Activated T-cell treated with anti-CD3 and anti-CD28 coated beads for 4 hours (primary cell): Measurements from ENCODE around the gene CHKA.

ENCODE experiments used
- DNase-seq: peaks from one replicate; pipeline ENCODE4 v3.0.0-alpha.2; 2020

CHKA gene

DNA sequence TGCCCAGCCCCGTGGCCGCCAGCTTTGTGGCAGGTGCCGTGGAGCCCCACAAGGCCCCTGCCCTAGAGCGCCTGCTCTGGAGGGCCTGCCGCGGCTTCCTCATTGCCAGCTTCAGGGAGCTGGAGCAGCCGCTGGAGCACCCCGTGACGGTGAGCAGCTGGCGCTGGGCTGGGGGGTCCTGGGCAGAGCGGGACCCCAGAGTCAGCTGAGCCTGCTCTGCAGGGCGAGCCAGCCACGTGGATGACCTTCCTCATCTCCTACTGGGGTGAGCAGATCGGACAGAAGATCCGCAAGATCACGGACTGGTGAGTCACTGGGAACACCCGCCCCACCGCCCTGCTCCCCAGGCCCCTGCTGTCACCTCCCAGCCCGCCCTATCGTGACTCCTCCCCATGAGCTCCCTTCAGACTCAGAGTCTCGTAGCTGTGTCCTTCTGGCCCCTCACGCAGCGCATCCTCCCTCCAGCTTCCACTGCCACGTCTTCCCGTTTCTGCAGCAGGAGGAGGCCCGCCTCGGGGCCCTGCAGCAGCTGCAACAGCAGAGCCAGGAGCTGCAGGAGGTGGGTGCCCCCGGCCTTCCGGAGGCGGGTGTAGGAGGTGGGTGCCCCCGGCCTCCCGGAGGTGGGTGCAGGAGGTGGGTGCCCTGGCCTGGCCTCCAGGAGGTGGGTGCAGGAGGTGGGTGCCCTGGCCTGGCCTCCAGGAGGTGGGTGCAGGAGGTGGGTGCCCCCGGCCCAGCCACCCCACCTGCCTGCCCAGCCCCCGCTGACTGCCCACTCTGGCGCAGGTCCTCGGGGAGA, 77.6 kb downstream of the CHKA start:
- DNase-seq = no peak

DNA sequence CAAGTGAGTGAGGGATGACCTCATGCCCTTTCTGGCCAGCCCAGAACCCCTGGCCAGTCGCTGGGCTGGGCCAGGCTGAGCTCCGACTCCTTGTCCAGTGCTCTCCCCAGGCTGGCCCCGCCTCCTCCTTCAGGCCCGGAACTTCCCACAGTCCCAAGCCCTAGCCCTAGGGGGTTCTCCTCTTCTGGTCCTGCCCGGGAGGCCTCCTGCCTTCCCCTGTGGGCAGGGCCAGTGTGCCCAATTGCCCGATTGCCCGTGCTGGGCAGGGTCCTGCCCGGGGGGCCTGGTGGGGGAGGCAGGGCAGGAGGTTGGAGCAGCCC, 78.2 kb downstream of the CHKA start:
- no peak for DNase-seq

DNA sequence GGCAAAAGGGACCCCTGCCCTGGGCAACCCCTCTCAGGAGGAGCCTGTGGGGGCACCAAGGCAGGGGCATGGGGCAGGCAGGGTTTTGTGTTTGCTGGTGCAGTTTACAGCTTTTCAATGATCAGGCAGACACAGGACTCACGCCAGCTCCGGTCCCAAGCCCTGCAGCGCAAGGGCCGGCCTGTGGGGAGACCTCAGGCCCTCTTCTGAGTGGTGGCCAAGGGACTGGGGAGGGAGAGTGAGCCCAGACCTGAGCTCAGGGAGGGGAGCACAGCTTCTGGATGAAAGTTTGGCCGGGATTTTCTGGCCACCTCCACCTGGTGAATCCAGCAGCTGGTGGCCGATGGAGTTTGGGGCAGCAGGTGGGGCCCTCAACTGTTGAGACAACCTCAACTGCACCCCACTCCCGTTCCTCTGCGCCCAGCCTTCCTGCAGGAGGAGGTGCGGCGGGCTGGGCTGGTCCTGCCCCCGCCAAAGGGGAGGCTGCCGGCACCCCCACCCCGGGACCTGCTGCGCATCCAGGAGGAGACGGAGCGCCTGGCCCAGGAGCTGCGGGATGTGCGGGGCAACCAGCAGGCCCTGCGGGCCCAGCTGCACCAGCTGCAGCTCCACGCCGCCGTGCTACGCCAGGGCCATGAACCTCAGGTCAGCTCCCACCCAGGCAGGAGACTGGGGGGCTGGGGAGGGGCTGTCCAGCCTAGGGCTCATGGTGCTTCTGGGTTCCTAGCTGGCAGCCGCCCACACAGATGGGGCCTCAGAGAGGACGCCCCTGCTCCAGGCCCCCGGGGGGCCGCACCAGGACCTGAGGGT, 78.8 kb downstream of the CHKA start:
- DNase-seq = no peak

DNA sequence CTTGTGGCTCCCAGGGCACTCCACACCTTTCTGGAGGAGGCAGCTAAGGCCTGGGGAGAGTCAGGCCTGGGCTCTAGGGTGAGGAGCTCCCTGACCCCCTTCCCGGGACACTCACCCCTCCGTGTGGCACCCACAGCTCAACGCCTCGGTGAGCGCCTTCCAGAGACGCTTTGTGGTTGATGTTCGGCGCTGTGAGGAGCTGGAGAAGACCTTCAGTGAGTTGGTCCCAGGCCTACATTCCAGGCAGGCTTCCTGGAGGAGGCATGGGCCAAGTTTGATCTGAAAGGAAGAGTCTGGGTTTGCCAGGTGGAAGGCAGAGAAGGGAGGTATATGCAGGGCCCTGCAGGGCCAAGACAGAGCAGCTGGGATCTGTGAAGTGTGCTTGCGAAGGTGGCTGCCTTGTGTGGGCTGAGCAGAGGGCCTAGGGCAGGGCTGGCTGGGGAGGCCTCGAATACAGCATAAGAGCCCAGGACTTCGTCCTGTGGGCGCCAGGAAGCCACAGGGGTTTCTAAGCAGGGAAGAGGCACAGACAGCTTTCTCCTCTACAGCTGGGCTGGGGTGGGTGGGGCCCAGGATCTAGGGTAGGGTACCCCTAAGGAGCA, 79.5 kb downstream of the CHKA start:
- DNase-seq = no peak

DNA sequence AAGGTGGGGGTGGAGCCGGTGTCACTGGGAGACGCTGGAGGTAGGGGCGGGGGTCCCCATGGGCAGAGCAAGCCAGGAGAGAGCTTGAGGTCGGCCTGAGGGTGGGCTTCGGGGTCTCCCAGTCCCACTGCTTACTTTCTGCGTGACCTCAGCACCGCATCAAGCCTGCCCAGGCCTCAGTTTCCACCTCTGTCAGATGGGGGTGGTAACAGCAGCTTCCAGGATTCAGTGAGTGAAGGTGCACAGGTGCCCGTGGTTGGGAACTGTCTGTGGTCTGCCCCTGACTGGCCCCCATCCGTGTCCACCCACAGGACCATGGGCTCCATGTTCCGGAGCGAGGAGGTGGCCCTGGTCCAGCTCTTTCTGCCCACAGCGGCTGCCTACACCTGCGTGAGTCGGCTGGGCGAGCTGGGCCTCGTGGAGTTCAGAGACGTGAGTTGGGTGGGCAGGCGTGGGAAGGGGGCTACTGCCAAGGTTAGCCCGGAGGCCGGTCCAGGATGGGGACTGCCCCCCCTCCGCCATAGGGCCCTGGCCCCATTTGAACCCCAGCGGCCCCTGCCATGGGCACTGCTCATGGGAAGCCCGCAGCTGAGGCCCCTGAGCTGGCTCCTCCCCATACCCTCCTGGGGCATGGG, 80.1 kb downstream of the CHKA start:
- no peak for DNase-seq

DNA sequence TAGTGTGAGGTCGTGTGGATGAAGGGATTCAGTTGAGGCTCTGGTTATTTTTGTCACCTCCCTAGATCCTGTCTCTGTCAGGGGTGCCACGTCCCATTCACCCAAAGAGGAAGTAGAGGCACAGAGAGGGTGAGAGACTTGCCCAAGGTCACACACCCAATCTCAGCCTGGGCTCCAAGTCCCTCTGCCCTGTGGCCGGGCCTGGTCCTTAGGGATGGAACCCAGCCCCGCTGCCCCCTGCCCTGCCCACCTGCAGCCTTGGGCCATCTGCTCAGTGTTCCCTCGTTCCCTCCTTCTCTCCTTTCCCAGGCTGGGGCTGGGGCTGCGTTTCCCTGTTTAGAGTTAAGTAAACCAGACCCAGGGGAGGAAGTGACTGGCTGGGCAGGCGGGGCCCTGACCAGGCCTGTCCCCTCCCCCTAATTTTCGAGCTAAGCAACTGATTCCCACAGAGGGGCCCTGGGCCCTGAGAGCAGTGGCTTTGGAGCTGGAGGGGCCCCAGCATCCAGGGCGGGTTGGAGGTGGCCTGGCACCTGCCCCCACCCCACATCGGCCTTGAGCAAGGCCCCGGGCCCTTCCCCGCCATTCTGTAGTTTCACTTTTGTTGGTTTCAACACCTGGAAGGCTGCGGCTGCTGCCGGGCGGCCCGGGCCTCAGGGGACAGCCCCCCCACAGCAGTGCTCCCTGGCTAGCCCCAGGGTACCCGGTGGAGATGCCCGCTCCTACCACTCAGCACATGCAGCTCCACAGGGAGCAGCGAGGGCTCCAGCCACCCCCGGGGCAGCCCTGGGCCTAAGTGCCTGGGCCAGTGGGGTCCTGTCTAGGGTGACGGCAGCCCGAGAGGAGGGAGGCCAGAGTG, 80.9 kb downstream of the CHKA start:
- no peak for DNase-seq

DNA sequence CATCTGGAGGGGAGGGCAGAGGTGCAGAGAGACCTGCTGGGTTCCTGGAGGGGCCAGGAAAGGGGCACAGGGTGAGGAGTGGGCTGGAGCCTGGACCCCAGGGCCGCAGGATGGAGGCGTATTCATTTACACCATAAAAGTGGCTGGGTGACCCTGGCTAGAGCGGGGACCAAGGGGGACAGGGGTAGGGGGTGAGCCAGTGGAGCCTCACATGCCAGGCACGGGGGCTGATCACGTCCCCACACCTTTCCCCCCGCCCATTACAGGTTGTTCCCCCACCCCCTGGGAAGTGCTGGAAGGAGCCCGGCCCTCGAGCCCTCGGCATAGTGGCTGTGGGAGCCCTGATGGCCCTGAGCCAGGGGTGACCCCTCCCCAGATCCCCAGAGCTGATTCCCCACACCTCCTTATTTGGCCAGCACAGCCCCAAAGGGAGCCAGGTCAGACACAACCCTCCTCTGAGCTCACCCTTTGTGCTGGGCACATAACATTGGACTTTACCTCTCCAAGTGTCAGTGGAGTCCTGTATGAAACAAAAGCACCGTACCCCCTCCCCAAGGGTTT, 81.6 kb downstream of the CHKA start:
- no peak for DNase-seq

DNA sequence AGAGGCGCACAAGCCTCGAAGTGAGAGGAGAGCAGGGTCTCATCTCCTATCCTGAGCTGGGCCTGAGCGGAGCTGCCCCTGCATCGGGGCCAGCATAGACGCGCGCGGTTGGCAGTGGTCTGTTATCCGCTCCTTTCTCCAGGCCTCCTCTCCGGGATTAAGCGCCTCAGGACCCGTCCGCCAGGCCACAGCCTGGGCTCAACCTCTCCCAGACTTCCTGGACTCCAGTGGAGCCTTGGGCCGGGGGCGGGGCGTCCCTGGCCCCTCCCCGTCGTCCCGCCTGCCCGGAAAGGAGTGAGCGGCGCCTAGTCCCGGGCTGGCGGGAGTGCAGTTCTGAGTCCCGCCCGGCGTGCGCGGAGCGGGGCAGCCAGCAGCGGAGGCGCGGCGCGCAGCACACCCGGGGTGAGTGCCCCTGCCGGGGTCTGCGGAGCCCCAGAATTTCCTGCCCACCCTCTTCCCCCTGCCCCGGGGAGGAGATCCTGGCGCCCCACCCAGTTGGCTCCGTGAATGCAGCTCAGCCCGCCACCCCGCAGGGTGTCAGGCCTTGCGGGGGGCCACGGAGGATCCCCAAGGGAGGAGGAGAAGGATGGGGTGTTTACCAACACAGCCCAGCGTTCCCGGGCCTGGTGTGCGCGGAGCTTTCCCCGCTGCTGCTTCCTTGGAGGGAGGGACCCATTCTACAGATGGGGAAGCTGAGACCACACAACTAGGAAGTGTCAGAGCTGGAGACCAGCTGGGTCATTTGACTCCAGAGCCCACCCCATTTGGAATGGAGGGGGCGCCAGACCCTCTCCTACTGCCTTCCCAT, 82.3 kb downstream of the CHKA start, which contains the start of gene TCIRG1:
TCIRG1 (plus strand) TSS at position 308 of the 808 bp plus-strand sequence. CDS start 2,247 bp downstream, outside the sequence.
- no peak for DNase-seq

DNA sequence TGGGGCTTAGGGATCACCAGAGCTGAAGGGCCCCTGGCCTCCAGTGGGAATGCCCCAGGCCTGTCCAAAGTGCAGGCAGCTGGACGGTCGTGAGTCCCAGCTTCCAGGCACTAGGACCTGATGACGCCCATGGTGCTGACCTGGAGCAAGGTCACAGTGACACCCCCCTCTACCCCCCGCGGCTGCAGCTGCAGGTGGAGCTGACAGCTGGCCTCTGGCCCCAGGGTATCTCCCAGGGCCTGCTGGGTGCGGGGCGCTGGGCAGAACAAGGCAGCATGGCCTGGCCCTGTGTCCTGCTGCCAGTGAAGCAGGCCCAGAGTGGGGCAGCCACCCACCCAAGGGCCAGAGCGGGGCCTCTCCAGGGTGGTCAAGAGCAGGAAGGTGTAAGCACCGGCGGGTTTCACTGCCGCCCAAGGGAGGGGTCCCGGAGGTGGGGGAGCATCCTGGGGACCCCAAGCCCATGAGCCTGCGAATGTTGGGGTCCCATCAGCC, 82.9 kb downstream of the CHKA start:
- DNase-seq = no peak

DNA sequence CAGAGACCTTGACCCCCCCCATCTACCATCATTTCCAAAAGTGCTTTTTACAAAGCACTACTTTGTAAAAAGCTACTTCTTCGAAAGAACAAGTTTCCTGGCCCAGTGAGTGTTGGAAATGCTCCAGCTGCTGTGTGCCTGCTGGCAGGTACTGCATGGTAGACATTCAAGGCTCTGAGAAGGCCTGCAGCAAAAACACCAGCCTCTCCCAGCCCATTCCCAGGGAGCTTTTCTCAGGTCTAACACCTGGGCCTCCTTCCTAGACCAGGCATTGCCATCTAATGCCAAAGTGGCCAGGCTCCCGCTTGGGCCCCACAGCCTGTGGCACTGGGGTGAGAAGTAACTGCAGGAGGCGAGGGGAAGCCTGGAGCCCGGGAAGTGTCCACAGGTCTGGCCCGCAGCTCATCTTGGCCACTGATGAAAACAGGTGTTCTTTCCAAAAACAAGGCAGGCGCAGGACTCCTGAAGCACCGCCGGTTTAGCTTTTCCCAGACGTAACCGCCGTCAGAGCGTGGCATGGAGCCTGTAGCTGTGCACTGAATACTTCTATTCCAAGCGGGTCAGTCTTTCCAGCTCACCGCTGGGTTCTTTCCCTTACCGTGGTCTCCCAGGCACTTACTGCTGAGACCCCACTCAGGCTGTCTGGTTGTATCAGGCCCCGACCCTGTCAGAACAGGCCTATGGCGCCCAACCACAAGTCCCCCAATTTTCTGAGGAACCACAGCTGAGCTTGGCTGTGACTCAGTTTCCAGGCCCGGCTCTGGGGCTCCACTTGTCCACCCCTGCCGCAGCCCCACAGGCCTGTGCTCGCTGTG, 83.6 kb downstream of the CHKA start:
- no peak for DNase-seq

DNA sequence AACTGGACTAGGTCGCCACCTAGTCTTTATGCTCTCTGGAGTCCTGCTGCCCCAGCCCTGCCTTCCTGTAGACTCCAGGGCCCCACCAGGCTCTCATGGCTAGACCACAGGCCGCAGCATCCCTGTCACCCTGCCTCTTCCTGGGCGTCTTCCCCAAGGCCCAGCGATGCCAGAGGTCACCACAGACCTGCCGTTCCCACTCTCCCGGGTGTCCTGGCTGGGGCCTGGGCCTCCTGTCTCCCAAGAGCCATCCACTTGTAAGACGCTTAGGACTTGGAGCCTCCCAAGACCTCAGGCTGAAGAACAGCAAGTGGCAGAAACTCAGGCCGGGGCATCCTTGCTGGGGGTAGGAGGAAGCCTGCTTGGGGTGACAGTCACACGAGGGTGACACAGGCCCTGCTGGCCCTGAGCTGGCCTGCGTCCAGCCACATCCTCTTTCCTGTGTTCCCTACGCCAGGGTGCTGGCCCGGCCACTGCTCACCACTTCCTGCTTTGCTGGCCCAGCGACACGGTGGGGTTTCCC, 84.4 kb downstream of the CHKA start:
- no peak for DNase-seq

DNA sequence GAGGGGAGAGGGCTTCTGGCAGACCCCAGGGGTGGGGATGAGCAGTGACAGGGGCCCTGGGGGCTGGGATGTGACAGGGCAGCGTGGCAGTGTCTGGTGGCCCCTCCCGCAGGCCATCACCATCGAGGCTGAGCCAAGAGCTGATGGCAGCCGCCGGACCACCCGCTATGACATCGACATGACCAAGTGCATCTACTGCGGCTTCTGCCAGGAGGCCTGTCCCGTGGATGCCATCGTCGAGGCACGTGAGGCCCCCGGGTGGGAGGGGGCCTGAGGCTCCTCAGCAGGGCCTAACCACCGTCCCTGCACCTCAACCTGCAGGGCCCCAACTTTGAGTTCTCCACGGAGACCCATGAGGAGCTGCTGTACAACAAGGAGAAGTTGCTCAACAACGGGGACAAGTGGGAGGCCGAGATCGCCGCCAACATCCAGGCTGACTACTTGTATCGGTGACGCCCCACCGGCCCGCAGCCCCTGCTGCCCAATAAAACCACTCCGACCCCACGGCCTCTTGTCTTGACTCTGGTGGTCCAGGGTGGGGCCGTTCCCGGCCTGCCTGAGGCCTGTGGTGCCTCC, 85.0 kb downstream of the CHKA start:
- no peak for DNase-seq

DNA sequence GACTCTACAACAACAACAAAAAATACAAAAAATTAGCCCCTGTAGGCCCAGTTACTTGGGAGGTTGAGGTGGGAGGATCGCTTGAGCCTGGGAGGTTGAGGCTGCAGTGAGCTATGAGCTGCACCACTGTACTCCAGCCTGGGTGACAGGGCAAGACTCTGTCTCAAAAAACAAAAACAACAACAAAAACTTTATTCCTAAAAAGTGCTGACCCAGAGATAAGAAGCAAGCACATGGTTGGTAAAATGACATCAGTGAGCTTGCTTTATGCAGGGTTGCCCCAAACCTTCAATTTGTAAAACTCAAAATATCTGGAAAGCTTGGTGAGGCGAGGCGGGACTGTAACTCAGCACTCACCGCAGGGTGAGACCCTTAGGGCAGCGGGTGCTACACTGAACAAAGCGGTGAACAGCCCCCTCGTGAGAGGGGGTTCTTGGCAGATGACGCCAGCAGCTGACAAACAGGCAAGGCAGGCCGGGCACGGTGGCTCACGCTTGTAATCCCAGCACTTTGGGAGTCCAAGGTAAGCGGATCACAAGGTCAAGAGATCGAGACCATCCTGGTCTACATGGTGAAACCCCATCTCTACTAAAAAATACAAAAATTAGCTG, 85.8 kb downstream of the CHKA start:
- DNase-seq = no peak

DNA sequence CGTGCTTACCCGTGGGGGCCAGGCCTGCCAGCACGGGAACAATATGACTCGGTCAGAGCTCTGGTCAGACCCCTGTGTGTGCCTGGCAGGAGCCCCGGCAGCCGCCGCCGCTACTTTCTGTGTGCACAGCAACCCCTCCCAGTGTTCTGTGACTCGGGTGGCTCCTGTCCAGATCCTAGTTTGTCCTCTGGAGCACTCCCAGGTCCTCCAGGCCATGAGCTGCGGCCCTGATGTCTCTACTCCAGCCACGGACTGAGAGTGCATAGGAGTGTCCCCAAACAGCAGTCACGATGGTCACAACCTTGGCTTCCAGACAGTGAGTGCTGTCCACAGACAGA, 87.5 kb downstream of the CHKA start:
- no peak for DNase-seq

DNA sequence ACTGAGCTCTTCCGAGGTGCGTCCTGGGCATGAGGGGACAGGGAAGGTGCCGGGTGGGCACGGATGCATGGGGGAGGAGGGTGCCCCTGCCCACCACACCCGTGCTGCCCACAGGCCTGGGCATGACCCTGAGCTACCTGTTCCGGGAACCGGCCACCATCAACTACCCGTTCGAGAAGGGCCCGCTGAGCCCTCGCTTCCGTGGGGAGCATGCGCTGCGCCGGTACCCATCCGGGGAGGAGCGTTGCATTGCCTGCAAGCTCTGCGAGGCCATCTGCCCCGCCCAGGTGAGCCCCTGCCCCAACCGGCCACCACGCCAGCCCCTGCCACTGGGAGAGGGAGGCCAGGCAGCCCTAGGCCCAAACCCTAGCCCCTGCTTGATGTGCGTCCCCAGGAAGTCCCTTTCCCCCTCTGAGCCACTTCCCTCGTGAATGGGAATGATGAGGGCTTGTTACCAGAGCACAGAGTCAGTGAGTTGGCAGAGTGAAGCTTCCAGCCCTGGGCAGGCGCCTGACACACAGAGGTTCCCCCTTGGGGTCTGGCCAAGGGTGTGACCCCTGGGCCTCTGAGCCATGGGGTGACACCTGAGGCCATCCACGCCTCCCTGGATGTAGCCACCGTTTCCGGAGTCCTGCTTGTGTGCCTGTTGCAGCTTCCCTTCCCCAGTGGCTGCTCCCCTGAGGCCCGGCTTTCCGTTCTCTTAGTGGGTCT, 88.0 kb downstream of the CHKA start:
- DNase-seq = no peak

DNA sequence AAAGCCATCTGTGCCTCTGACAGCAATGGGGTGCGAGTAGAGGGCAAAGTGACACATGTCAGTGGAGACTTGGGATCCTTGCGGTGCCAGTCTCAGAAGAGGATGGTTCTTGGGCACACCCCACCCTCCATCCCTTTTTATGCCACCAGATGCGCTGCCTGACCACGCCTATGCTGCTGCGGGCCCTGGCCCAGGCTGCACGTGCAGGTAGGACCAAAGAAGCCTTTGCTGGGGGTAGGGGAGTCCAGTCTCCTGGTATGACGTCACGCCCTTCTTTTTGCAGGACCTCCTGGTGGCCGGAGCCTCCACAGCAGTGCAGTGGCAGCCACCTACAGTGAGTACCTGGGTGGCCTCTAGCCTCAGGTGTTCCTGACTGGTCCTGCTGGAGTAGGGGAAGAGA, 89.2 kb downstream of the CHKA start:
- DNase-seq = no peak

DNA sequence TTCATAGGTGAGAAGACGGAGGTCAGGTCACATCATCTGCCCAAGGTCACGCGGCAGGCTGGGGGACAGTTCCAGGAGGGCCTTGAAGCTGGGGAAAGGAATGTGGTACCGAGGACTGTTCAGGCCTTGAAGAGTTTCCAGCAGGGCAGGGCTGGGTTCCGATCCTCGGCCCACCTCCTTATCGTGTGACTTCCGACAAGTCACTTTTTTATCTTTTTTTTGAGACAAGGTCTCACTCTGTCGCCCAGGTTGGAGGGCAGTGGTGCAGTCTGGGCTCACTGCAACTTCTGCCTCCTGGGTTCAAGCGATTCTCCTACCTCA, 90.1 kb downstream of the CHKA start:
- DNase-seq = no peak

DNA sequence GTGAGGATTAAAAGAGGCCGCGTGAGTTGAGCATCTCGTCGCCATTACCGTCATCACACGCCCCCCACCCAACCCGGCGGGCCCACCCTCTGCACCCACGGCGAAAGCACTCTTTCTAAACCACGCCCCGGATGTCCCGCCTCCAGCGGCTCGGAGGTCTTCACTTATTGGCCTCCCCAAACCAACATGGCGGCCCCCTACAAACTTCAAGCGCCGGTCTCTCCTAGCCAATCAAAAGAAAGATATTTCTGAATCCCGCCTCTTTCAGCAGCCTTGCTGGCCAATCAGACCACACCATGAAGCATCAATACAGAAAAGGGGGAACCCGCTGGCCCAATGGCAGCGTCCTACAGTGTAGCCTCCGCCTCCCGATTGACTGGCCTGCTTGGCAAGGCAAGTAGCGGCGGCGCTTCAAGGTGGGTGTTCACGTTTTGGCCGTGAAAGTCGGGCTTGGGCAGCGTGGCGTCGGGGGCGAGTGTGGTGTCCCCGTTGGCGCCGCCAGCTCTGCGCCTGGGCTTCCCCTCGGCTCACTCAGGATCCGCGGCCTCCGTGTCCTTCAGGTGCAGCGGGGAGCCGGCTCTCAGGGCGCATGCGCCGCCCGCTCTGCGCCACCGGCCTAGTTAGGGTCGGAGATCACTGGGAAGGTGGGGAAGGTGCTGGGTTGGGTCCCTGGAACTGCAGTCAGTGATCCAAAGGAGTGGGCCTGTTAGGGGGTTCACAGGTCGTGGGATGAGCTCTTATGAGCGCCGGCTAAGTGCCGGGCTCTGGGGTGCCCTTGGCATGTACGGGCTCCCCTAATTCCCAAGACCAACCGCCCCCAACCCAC, 90.7 kb downstream of the CHKA start, which contains the start of gene NDUFS8:
NDUFS8 (plus strand) TSS at position 364 of the 826 bp plus-strand sequence. CDS start 1,471 bp downstream, outside the sequence.
- peak; percentile 98 for DNase-seq
